ENCODE data around the gene SLC25A34. TPM values are rescaled to one million over a fixed set of nuclear protein-coding genes. Genes with fewer than 3 reads are reported as not detected.

The SLC25A34 gene
- total RNA-seq, 5 donors from 2014 or later (not counting 1 experiment from before 2014, with no cell fraction given): 1.8 to 4.1 (median 2.6) TPM

- no peak overlapping the region for H3K4me3 Mint-ChIP-seq
- ATAC-seq (replicated peaks in 1 of 4) (no peak), DNase-seq (no peak)
- no peaks in the 10 kb centered on the region for H3K27me3 ChIP-seq (replicated peaks in 1 of 2; ENCODE audit: control insufficient read depth in 2 of 2, extremely low read depth in 1 of 2, insufficient read depth in 2 of 2, low read length in 1 of 2)
- no peak overlapping the region for H3K4me3 ChIP-seq (ENCODE audit: control insufficient read depth in 1 of 2, extremely low read depth in 1 of 2, low read length in 1 of 2)
- H3K9me3 Mint-ChIP-seq: no peaks in the 10 kb centered on the region
- peaks cover 5 to 9% of the 10 kb centered on the region in 2 donors for H3K36me3 ChIP-seq (ENCODE audit: control insufficient read depth in 2 of 2, extremely low read depth in 1 of 2, insufficient read depth in 1 of 2, low read length in 1 of 2)
- H3K27me3 Mint-ChIP-seq: no peaks in the 10 kb centered on the region
- CTCF ChIA-PET: no interaction called here
- H3K27ac Mint-ChIP-seq: no peak overlapping the region
- peaks cover 11% of the 10 kb centered on the region for H3K36me3 Mint-ChIP-seq
- H3K27ac ChIP-seq (ENCODE audit: low read length): no peak overlapping the region
- POLR2A ChIA-PET: no interaction called here
- peaks cover 24 to 41% (median 25%) of the 10 kb centered on the region in 3 donors for H3K4me1 Mint-ChIP-seq
- no peaks in the 10 kb centered on the region for H3K9me3 ChIP-seq
- 80% methylated on average over 8 of the region's 9 CpGs for WGBS (ENCODE audit: insufficient coverage)
- H3K4me1 ChIP-seq (ENCODE audit: control insufficient read depth in 1 of 2, extremely low read depth in 1 of 2, insufficient read depth in 2 of 2, low read length in 2 of 2): peaks cover 0 to 7% of the 10 kb centered on the region in 2 experiments
Measured at GRCh38 chr1:15703562-15703961, 32.5 kb upstream of the SLC25A34 start.

- ATAC-seq (replicated peaks in 1 of 4) (no peak), DNase-seq (no peak)
- H3K36me3 Mint-ChIP-seq: peaks cover 11% of the 10 kb centered on the region
- H3K27ac ChIP-seq (ENCODE audit: low read length): no peak overlapping the region
- H3K27me3 ChIP-seq (replicated peaks in 1 of 2; ENCODE audit: control insufficient read depth in 2 of 2, extremely low read depth in 1 of 2, insufficient read depth in 2 of 2, low read length in 1 of 2): no peaks in the 10 kb centered on the region
- ChIA-PET CTCF (no interaction called here), POLR2A (interaction anchor here in 1 of 2 donors (0.6 kb wide), 1 partner anchor 230 kb away, joined by 3 read pairs; no protein-coding TSS in a partner anchor)
- no peaks in the 10 kb centered on the region for H3K27me3 Mint-ChIP-seq
- H3K4me1 Mint-ChIP-seq: peaks cover 24 to 40% (median 26%) of the 10 kb centered on the region in 3 donors
- H3K4me1 ChIP-seq (ENCODE audit: control insufficient read depth in 1 of 2, extremely low read depth in 1 of 2, insufficient read depth in 2 of 2, low read length in 2 of 2): peaks cover 0 to 6% of the 10 kb centered on the region in 2 experiments
- no peak overlapping the region for H3K4me3 Mint-ChIP-seq
- H3K4me3 ChIP-seq (ENCODE audit: control insufficient read depth in 1 of 2, extremely low read depth in 1 of 2, low read length in 1 of 2): no peak overlapping the region
- no peak overlapping the region for H3K27ac Mint-ChIP-seq
- 98% methylated on average over 12 of the region's 17 CpGs for WGBS (ENCODE audit: insufficient coverage)
- H3K9me3 ChIP-seq: no peaks in the 10 kb centered on the region
- H3K36me3 ChIP-seq (ENCODE audit: control insufficient read depth in 2 of 2, extremely low read depth in 1 of 2, insufficient read depth in 1 of 2, low read length in 1 of 2): peaks cover 5 to 9% of the 10 kb centered on the region in 2 donors
- no peaks in the 10 kb centered on the region for H3K9me3 Mint-ChIP-seq
Measured at GRCh38 chr1:15704526-15705183, 31.4 kb upstream of the SLC25A34 start.

- H3K4me1 Mint-ChIP-seq: peaks cover 24 to 40% (median 27%) of the 10 kb centered on the region in 3 donors
- peaks cover 11% of the 10 kb centered on the region for H3K36me3 Mint-ChIP-seq
- ATAC-seq (replicated peaks in 1 of 4) (no peak), DNase-seq (no peak)
- H3K4me3 ChIP-seq (ENCODE audit: control insufficient read depth in 1 of 2, extremely low read depth in 1 of 2, low read length in 1 of 2): no peak overlapping the region
- peaks cover 5 to 9% of the 10 kb centered on the region in 2 donors for H3K36me3 ChIP-seq (ENCODE audit: control insufficient read depth in 2 of 2, extremely low read depth in 1 of 2, insufficient read depth in 1 of 2, low read length in 1 of 2)
- over 99% methylated on average over 8 of the region's 11 CpGs for WGBS (ENCODE audit: insufficient coverage)
- H3K27ac Mint-ChIP-seq: no peak overlapping the region
- no peaks in the 10 kb centered on the region for H3K9me3 Mint-ChIP-seq
- H3K27me3 Mint-ChIP-seq: no peaks in the 10 kb centered on the region
- no peaks in the 10 kb centered on the region for H3K27me3 ChIP-seq (replicated peaks in 1 of 2; ENCODE audit: control insufficient read depth in 2 of 2, extremely low read depth in 1 of 2, insufficient read depth in 2 of 2, low read length in 1 of 2)
- H3K9me3 ChIP-seq: no peaks in the 10 kb centered on the region
- H3K27ac ChIP-seq (ENCODE audit: low read length): no peak overlapping the region
- H3K4me3 Mint-ChIP-seq: no peak overlapping the region
- POLR2A ChIA-PET: interaction anchor here in 1 of 2 donors (0.6 kb wide), 1 partner anchor 229 kb away, joined by 3 read pairs; no protein-coding TSS in a partner anchor
- peaks cover 0 to 6% of the 10 kb centered on the region in 2 experiments for H3K4me1 ChIP-seq (ENCODE audit: control insufficient read depth in 1 of 2, extremely low read depth in 1 of 2, insufficient read depth in 2 of 2, low read length in 2 of 2)
- CTCF ChIA-PET: no interaction called here
Measured at GRCh38 chr1:15705184-15705566, 30.9 kb upstream of the SLC25A34 start.

- Mint-ChIP-seq H3K4me3 (no peak overlapping the region), H3K27ac (no peak overlapping the region), H3K4me1 (peaks cover 20 to 38% (median 24%) of the 10 kb centered on the region in 3 donors), H3K36me3 (peaks cover 11% of the 10 kb centered on the region), H3K9me3 (no peaks in the 10 kb centered on the region), H3K27me3 (no peaks in the 10 kb centered on the region)
- ChIA-PET CTCF (no interaction called here), POLR2A (interaction anchor here in 1 of 2 donors (0.6 kb wide), 1 partner anchor 53 kb away, joined by 5 read pairs; no protein-coding TSS in a partner anchor)
- ATAC-seq (replicated peaks in 1 of 4) (no peak), DNase-seq (no peak)
- H3K27me3 ChIP-seq (replicated peaks in 1 of 2; ENCODE audit: control insufficient read depth in 2 of 2, extremely low read depth in 1 of 2, insufficient read depth in 2 of 2, low read length in 1 of 2): no peaks in the 10 kb centered on the region
- peaks cover 5 to 9% of the 10 kb centered on the region in 2 donors for H3K36me3 ChIP-seq (ENCODE audit: control insufficient read depth in 2 of 2, extremely low read depth in 1 of 2, insufficient read depth in 1 of 2, low read length in 1 of 2)
- 95% methylated on average over 3 of the region's 7 CpGs for WGBS (ENCODE audit: insufficient coverage)
- no peaks in the 10 kb centered on the region for H3K9me3 ChIP-seq
- no peak overlapping the region for H3K27ac ChIP-seq (ENCODE audit: low read length)
- H3K4me3 ChIP-seq (ENCODE audit: control insufficient read depth in 1 of 2, extremely low read depth in 1 of 2, low read length in 1 of 2): no peak overlapping the region
- H3K4me1 ChIP-seq (ENCODE audit: control insufficient read depth in 1 of 2, extremely low read depth in 1 of 2, insufficient read depth in 2 of 2, low read length in 2 of 2): peaks cover 0 to 6% of the 10 kb centered on the region in 2 experiments
Measured at GRCh38 chr1:15706751-15707150, 29.3 kb upstream of the SLC25A34 start.

- Mint-ChIP-seq H3K27ac (no peak overlapping the region), H3K4me1 (peaks cover 15 to 35% (median 24%) of the 10 kb centered on the region in 3 donors)
- no peak for DNase-seq
Measured at GRCh38 chr1:15707239-15707925, 28.7 kb upstream of the SLC25A34 start.

GRCh38 chr1:15708486-15709137 is 27.4 kb upstream of the SLC25A34 start:
- H3K36me3 Mint-ChIP-seq: peaks cover 11% of the 10 kb centered on the region
- CTCF ChIA-PET: no interaction called here
- H3K27ac Mint-ChIP-seq: no peak overlapping the region
- no peak overlapping the region for H3K27ac ChIP-seq (ENCODE audit: low read length)
- DNase-seq (no peak), ATAC-seq (replicated peaks in 1 of 4) (no peak)
- no peaks in the 10 kb centered on the region for H3K9me3 Mint-ChIP-seq
- H3K4me1 ChIP-seq (ENCODE audit: control insufficient read depth in 1 of 2, extremely low read depth in 1 of 2, insufficient read depth in 2 of 2, low read length in 2 of 2): peaks cover 0 to 6% of the 10 kb centered on the region in 2 experiments
- WGBS (ENCODE audit: insufficient coverage): 93% methylated on average over 3 of the region's 15 CpGs
- H3K4me1 Mint-ChIP-seq: peaks cover 12 to 34% (median 17%) of the 10 kb centered on the region in 3 donors
- H3K36me3 ChIP-seq (ENCODE audit: control insufficient read depth in 2 of 2, extremely low read depth in 1 of 2, insufficient read depth in 1 of 2, low read length in 1 of 2): peaks cover 5% of the 10 kb centered on the region in 2 donors
- no peaks in the 10 kb centered on the region for H3K27me3 ChIP-seq (replicated peaks in 1 of 2; ENCODE audit: control insufficient read depth in 2 of 2, extremely low read depth in 1 of 2, insufficient read depth in 2 of 2, low read length in 1 of 2)
- no peaks in the 10 kb centered on the region for H3K27me3 Mint-ChIP-seq
- no peaks in the 10 kb centered on the region for H3K9me3 ChIP-seq
- POLR2A ChIA-PET: no interaction called here
- no peak overlapping the region for H3K4me3 Mint-ChIP-seq
- H3K4me3 ChIP-seq (ENCODE audit: control insufficient read depth in 1 of 2, extremely low read depth in 1 of 2, low read length in 1 of 2): no peak overlapping the region

More at GRCh38 chr1:15707239-15707925, 28.7 kb upstream of the SLC25A34 start:
- H3K9me3 ChIP-seq: no peaks in the 10 kb centered on the region
- ChIA-PET POLR2A (interaction anchor here in 1 of 2 donors (0.6 kb wide), 1 partner anchor 53 kb away, joined by 5 read pairs; no protein-coding TSS in a partner anchor), CTCF (no interaction called here)
- no peak overlapping the region for H3K27ac ChIP-seq (ENCODE audit: low read length)
- H3K36me3 Mint-ChIP-seq: peaks cover 11% of the 10 kb centered on the region
- H3K27me3 ChIP-seq (replicated peaks in 1 of 2; ENCODE audit: control insufficient read depth in 2 of 2, extremely low read depth in 1 of 2, insufficient read depth in 2 of 2, low read length in 1 of 2): no peaks in the 10 kb centered on the region
- no peak overlapping the region for H3K4me3 Mint-ChIP-seq
- H3K9me3 Mint-ChIP-seq: no peaks in the 10 kb centered on the region
- WGBS (ENCODE audit: insufficient coverage): 78% methylated on average over 4 of the region's 8 CpGs
- no peak for ATAC-seq (replicated peaks in 1 of 4)
- no peaks in the 10 kb centered on the region for H3K27me3 Mint-ChIP-seq
- H3K36me3 ChIP-seq (ENCODE audit: control insufficient read depth in 2 of 2, extremely low read depth in 1 of 2, insufficient read depth in 1 of 2, low read length in 1 of 2): peaks cover 5 to 9% of the 10 kb centered on the region in 2 donors
- no peak overlapping the region for H3K4me3 ChIP-seq (ENCODE audit: control insufficient read depth in 1 of 2, extremely low read depth in 1 of 2, low read length in 1 of 2)
- H3K4me1 ChIP-seq (ENCODE audit: control insufficient read depth in 1 of 2, extremely low read depth in 1 of 2, insufficient read depth in 2 of 2, low read length in 2 of 2): peaks cover 0 to 6% of the 10 kb centered on the region in 2 experiments
